GM18858 (cell line): ENCODE data around the gene NDUFS7.
"Not testable (repeated sequence)": the region's sequence is repeated elsewhere in the genome, so short reads cannot be mapped to it uniquely, and the experiment has no call there.

Source experiments
- ATAC-seq: cut with Tn5 transposase; IDR thresholded peaks from one replicate; pipeline ENCODE4 v1.9.1; 2021; ENCODE audit not compliant: unreplicated experiment

The NDUFS7 gene

GRCh38 chr19:1429750-1430149 lies 46.0 kb downstream of the NDUFS7 start:
- no peak for ATAC-seq

GRCh38 chr19:1430246-1430645 lies 46.5 kb downstream of the NDUFS7 start:
- no peak for ATAC-seq

- ATAC-seq = no peak
Measured at GRCh38 chr19:1431759-1432506, 48.2 kb downstream of the NDUFS7 start.

- ATAC-seq = no peak
Measured at GRCh38 chr19:1432507-1432887, 48.8 kb downstream of the NDUFS7 start.

GRCh38 chr19:1433119-1434039 lies 49.7 kb downstream of the NDUFS7 start:
- ATAC-seq = no peak

- no peak for ATAC-seq
Measured at GRCh38 chr19:1434040-1434366, 50.3 kb downstream of the NDUFS7 start.

GRCh38 chr19:1434577-1435060 lies 50.9 kb downstream of the NDUFS7 start:
- no peak for ATAC-seq

- no peak for ATAC-seq
Measured at GRCh38 chr19:1435378-1435989, 51.8 kb downstream of the NDUFS7 start.

GRCh38 chr19:1437609-1438008 lies 53.9 kb downstream of the NDUFS7 start:
- no peak for ATAC-seq

GRCh38 chr19:1438035-1438932 lies 54.6 kb downstream of the NDUFS7 start, which contains the start of gene RPS15:
TSS of gene RPS15 (plus strand) at chr19:1438396. CDS start at chr19:1438426, 30 bp downstream.
- ATAC-seq = peak; percentile 69

- no peak for ATAC-seq
Measured at GRCh38 chr19:1438933-1439354, 55.2 kb downstream of the NDUFS7 start.

- not testable (repeated sequence) for ATAC-seq
Measured at GRCh38 chr19:1439525-1440417, 56.1 kb downstream of the NDUFS7 start.

GRCh38 chr19:1440418-1440801 lies 56.7 kb downstream of the NDUFS7 start:
- ATAC-seq = no peak

GRCh38 chr19:1441022-1441426 lies 57.3 kb downstream of the NDUFS7 start:
- no peak for ATAC-seq

- no peak for ATAC-seq
Measured at GRCh38 chr19:1441677-1442438, 58.2 kb downstream of the NDUFS7 start.
